SIG-M5 (cell line): Measurements from ENCODE around the gene ZNF385B.

Experiments
- DNase-seq: peaks from one replicate; lab custom pipeline; 2025; lab: John Stamatoyannopoulos, UW

The ZNF385B gene

GRCh38 chr2:179746981-179747380 is 114.4 kb downstream of the ZNF385B start:
- DNase-seq: no peak

DNA sequence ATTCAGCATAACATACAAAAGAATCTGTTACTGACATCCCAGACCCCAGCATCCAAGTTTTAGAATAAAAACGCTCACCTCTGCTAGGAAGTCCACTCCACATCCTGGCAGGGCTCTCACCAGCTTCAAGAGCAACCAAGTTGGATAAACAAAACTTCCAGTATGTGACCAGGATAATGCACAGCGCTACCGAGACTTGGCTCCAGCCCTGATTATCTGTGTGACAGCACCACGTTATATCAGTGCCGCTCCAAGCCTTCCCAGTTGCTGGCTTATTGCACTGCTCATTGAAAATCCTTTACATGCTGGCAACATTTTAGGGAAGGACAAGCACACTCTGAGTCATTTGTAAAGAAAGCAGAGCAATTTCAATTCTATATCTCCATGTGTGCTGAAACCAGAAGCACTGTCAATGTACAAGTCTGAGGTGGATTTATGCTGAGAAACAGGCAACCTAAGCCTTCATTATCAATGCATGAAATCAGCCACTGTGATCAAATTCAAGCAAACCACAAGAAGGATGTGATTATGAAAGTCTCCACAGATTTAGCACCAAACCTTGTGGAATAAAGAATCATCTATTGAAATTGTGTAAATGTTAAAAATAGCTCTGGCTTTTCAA is 115.7 kb downstream of the ZNF385B start:
- no peak for DNase-seq

- no peak for DNase-seq
Observed at GRCh38 chr2:179744401-179744800, 117.0 kb downstream of the ZNF385B start.

- no peak for DNase-seq
Observed at GRCh38 chr2:179741317-179741716, 120.1 kb downstream of the ZNF385B start.

GRCh38 chr2:179729966-179730365 is 131.4 kb downstream of the ZNF385B start:
- DNase-seq: no peak

DNA sequence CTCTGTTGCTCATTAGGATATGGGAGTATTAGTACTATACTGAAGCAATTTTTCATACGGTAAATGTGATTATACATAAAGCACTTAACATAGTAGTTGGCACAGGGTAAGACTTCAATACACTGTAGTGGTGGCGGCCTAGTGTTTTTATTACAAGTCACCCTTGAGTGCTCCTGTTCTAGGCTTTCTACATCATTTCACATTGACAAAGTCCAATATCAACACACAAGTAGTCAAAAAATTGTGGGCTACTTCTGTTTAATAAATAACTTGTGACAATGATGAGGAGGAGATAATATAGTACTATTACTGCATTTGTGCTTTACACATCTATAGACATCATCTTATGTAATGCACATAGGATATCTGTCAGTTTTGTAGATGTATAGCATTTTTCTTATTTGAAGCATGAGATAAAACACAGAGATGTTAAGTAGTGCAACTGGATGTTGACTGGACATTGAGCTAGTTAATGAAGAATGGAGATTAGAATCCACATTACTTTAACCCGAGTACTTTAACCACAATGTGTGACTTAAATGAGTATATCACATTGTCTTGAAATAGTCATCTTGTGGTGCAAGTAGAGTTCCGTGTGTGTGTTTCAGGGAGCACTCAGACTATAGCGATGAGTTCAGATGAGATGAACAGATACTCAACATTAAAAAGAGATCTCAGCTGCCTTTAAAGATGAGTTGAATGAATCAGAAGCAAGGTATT is 134.8 kb downstream of the ZNF385B start:
- DNase-seq: no peak

GRCh38 chr2:179724403-179724802 is 137.0 kb downstream of the ZNF385B start:
- DNase-seq: no peak

DNA sequence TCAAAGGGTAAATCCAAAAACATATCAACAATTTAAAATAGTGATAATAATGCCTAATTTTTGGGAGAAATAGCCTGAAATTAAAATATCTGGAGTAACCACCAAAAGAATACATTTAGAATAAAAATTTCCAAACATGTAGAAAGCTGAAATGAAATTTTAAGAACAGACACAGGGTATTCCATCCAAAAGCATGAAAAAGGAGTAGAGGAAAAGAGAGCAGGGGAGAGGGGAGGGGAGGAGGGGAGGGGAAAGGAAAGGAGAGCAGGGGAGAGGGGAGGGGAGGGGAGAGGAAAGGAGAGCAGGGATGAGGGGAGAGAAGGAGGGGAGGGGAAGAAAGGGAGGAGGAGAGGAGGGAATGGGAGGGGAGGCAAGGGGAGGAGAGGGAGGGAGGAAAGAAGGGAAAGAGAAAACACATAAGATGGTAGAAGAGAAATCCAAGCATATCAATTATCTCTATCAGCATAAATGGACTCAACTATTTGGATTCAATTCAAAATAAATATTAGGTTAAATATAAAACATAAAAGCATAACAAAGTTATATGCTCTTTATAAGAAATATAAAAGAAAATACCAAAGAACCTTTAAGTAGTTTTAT is 141.1 kb downstream of the ZNF385B start:
- DNase-seq: no peak

- no peak for DNase-seq
Observed at GRCh38 chr2:179715871-179716270, 145.5 kb downstream of the ZNF385B start.

GRCh38 chr2:179715196-179715595 is 146.2 kb downstream of the ZNF385B start:
- DNase-seq: no peak

DNA sequence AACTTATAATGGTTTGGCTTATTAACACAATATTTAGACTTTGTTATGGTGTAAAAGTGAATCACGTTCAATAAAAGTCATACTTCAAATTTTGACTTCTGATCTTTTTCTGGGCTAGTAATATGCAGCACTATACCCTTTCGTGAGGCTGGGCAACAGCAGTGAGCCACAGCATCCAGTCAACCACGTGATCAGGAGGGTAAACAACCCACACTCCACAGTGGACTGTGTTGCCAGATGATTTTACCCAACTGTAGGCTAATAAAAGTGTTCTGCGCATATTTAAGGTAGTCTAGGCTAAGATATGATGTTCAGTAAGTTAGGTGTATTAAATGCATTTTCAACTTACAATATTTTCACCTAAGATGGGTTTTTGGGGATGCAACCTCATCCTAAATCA is 148.6 kb downstream of the ZNF385B start:
- DNase-seq: no peak

- DNase-seq: no peak
Observed at GRCh38 chr2:179711375-179711774, 150.0 kb downstream of the ZNF385B start.

DNA sequence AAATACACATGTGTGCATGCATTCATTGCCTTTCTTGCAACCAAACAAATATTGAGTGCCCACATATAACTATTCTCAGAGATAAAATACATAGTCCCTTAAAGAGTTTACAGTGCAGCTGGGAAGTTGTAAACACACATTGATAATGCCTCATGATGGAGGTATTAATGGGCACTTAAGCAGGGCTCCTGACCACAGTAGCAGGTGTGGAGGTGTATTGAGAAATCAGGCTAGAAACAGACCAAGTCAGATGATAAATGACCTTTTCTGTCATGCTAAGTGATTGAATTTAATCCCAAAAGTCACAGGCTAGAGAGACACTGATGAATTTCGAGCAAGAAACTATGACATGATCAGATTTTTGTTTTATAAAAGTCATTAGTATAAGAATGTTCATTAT is 157.7 kb downstream of the ZNF385B start:
- DNase-seq: no peak

GRCh38 chr2:179702912-179703311 is 158.5 kb downstream of the ZNF385B start:
- DNase-seq: no peak

DNA sequence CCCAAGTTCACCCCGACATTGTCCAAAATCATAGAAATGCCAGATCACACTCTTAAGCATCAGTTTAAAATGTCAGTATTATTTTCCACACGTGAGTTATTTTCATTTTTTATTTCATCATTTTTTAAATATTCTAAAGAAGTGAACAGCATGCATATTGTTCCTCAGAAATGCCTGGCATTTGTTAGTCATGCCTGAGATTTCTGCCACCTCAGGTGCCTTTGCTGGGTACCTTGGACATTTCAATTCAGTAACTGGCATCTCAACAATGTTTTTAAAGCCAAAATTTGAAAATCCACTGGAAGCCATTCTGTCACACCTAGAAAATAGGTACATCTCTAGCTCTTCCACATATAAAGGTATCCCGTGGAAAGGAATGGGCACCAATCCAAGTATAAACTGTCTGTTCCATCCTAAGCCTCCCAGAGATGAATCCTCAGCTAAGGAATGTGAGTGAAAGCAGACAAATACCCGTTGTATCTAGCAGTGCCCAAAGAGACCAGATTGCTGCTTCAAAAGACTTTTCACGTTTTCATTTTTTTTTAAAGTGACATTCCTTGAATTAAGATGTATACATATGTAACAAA is 159.8 kb downstream of the ZNF385B start:
- DNase-seq: no peak

DNA sequence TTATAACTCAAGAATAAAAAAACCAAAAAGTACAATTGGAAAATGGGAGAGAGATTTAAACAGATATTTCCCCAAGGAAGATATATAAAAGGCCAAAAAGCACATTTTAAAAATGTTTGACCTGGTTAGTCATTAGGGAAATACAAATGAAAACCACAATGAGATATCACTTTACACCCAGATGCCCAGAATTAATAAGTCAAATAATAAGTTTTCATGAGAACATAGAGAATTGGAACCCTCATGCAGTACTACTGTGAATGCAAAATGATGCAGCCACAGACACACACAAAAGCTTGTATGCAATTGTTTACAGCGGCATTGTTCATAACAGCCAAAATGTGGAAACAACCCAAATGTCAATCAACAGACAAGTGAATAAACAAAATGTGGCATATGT is 165.9 kb downstream of the ZNF385B start:
- DNase-seq: no peak

DNA sequence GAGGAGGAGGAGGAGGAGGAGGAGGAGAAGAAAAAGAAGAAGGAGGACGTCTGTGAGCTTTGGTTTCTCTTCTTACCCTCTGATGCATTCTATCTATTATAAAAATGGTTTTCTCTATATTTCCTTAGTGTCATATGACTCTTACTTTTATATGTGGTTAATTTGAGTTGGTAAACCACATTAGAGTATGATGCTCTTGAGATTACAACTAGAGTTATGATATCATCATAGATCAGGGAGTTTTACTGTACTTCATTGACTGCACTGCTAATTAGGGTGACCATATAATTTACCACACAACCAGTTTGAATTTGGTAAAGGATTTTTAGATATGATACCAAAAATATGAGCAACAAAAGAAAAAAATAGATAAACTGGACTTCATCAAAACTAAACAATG is 166.4 kb downstream of the ZNF385B start:
- no peak for DNase-seq

DNA sequence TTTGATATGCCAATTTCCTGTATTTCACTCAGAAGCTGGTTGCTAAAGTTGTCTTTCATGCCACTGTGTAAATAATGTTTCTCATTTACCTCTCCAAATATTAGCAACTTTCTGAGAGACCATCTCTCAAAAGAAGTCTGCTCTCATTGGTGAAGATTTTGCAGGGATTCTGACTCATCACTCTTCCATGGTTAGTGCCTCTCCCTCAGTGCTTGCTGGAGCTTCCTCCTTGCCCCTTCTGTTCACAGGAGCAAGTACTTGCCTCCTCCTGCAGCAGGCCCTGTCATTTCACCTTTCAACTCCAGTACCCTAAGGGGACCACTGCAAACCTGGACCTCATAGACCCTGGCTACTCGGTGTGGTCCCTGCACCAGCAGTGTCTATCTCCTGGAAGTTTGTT is 168.8 kb downstream of the ZNF385B start:
- no peak for DNase-seq

GRCh38 chr2:179692043-179692442 is 169.4 kb downstream of the ZNF385B start:
- no peak for DNase-seq

- no peak for DNase-seq
Observed at GRCh38 chr2:179691235-179691634, 170.2 kb downstream of the ZNF385B start.

GRCh38 chr2:179686718-179687342 is 174.6 kb downstream of the ZNF385B start:
- DNase-seq: no peak

GRCh38 chr2:179686069-179686468 is 175.3 kb downstream of the ZNF385B start:
- no peak for DNase-seq

- DNase-seq: no peak
Observed at GRCh38 chr2:179685146-179685545, 176.3 kb downstream of the ZNF385B start.
